Common myeloid progenitor, CD34-positive (primary cell): ENCODE data around the gene SPATS1.

Source experiments
- CTCF ChIA-PET: fragments of 350-600 bp; sonication (Branson Sonifier 250); formaldehyde crosslinking; loops from one replicate; lab custom pipeline; 2021; ENCODE audit warnings: antibody characterized with exemption; lab: Charles Lee
- POLR2A ChIA-PET: fragments of 350-600 bp; sonication (Branson Sonifier 250); formaldehyde crosslinking; loops from one replicate; lab custom pipeline; 2021; ENCODE audit warnings: antibody characterized with exemption; lab: Charles Lee
- DNase-seq, 3 donors: peaks; one replicate each; pipeline versions ENCODE4 v3.0.0 to v3.0.0-alpha.2; 2013
- H3K27ac ChIP-seq, 2 experiments: 1 replicate in 1 of 2; 2 replicates in 1 of 2; pipeline ENCODE4 v1.7.0; 2013; ENCODE audit warnings: inconsistent platforms in 2 of 2, low read length in 2 of 2, mild to moderate bottlenecking in 2 of 2, low read depth in 1 of 2, moderate library complexity in 1 of 2; ENCODE audit not compliant: severe bottlenecking in 2 of 2, insufficient read depth in 1 of 2, poor library complexity in 1 of 2
- H3K27me3 ChIP-seq, 5 experiments: replicated peaks in 2 of 5; 1 replicate in 3 of 5; 2 replicates in 2 of 5; pipeline versions ENCODE4 v1.6.1 to v1.7.0; 2013; ENCODE audit warnings: low read length in 4 of 5, mild to moderate bottlenecking in 2 of 5, moderate library complexity in 2 of 5, inconsistent platforms in 1 of 5; ENCODE audit not compliant: insufficient read depth in 5 of 5, control insufficient read depth in 4 of 5
- H3K36me3 ChIP-seq, 4 experiments: 1 replicate in 2 of 4; 2 replicates in 2 of 4; pipeline versions ENCODE4 v1.6.1 to v1.7.0; 2013; ENCODE audit warnings: low read length in 3 of 4, control low read depth in 1 of 4, mild to moderate bottlenecking in 1 of 4; ENCODE audit not compliant: control insufficient read depth in 4 of 4, insufficient read depth in 4 of 4
- H3K4me1 ChIP-seq, 4 experiments: 1 replicate in 3 of 4; 2 replicates in 1 of 4; pipeline versions ENCODE4 v1.6.1 to v1.7.1; 2013; ENCODE audit warnings: low read length in 3 of 4, mild to moderate bottlenecking in 3 of 4, control low read depth in 1 of 4, inconsistent platforms in 1 of 4, moderate library complexity in 1 of 4; ENCODE audit not compliant: control insufficient read depth in 4 of 4, insufficient read depth in 4 of 4; ENCODE audit errors: control extremely low read depth in 1 of 4
- H3K4me3 ChIP-seq, 7 experiments: 1 replicate in 4 of 7; 2 replicates in 3 of 7; pipeline versions ENCODE4 v1.5.1 to v1.7.0; 2013; ENCODE audit warnings: mild to moderate bottlenecking in 7 of 7, low read length in 6 of 7, moderate library complexity in 6 of 7, inconsistent platforms in 2 of 7, low read depth in 2 of 7, control low read depth in 1 of 7; ENCODE audit not compliant: insufficient read depth in 4 of 7, control insufficient read depth in 1 of 7; ENCODE audit errors: extremely low read depth in 1 of 7
- H3K9me3 ChIP-seq, 5 experiments: 1 replicate in 4 of 5; 2 replicates in 1 of 5; pipeline versions ENCODE4 v1.6.1 to v1.7.1; 2013; ENCODE audit warnings: low read length in 4 of 5, mild to moderate bottlenecking in 2 of 5, inconsistent platforms in 1 of 5, low read depth in 1 of 5, moderate library complexity in 1 of 5; ENCODE audit not compliant: control insufficient read depth in 4 of 5, insufficient read depth in 2 of 5; ENCODE audit errors: control extremely low read depth in 1 of 5
- WGBS: methylation state at CpG from one replicate; pipeline ENCODE4 v1.1.5; 2013; ENCODE audit not compliant: insufficient coverage; 5-methylcytosine and 5-hydroxymethylcytosine counted together

Gene SPATS1

GRCh38 chr6:44329858-44330257 is 12.6 kb upstream of the SPATS1 start:
- Histone ChIP-seq H3K4me3 (no peak overlapping the region), H3K36me3 (no peaks in the 10 kb centered on the region), H3K4me1 (peaks cover 0 to 7% (median under 1%) of the 10 kb centered on the region in 4 experiments), H3K27me3 (peaks cover 1 to 27% (median 9%) of the 10 kb centered on the region in 5 experiments), H3K9me3 (no peaks in the 10 kb centered on the region), H3K27ac (no peak overlapping the region)
- 75% methylated on average over 4 of the region's 5 CpGs for WGBS
- ChIA-PET CTCF (interaction anchor here (0.7 to 1.4 kb wide), 4 partner anchors 9 to 63 kb away, joined by 3 to 5 read pairs (median 4); no protein-coding TSS in a partner anchor), POLR2A (interaction anchor here (0.6 kb wide), 1 partner anchor 217 kb away, joined by 3 read pairs; no protein-coding TSS in a partner anchor)
- no peak for DNase-seq

- Histone ChIP-seq H3K36me3 (no peaks in the 10 kb centered on the region), H3K27ac (no peak overlapping the region), H3K4me3 (no peak overlapping the region), H3K4me1 (peaks cover 0 to 7% (median under 1%) of the 10 kb centered on the region in 4 experiments), H3K27me3 (peaks cover 2 to 24% (median 9%) of the 10 kb centered on the region in 5 experiments), H3K9me3 (no peaks in the 10 kb centered on the region)
- ChIA-PET POLR2A (no interaction called here), CTCF (interaction anchor here (0.8 to 4.9 kb wide), 5 partner anchors 9 to 65 kb away, joined by 3 to 23 read pairs (median 4); partner anchors contain the start of gene AARS2)
- DNase-seq = no peak
- WGBS = 86% methylated on average over 7 of the region's 7 CpGs
These were observed 9.9 kb upstream of the SPATS1 start for GRCh38 chr6:44332585-44332984.

- H3K36me3 ChIP-seq = no peaks in the 10 kb centered on the region
- H3K9me3 ChIP-seq = no peaks in the 10 kb centered on the region
- H3K4me1 ChIP-seq = peaks cover 0 to 7% (median under 1%) of the 10 kb centered on the region in 4 experiments
- peaks cover 2 to 18% (median 9%) of the 10 kb centered on the region in 5 experiments for H3K27me3 ChIP-seq
- no peak overlapping the region for H3K27ac ChIP-seq
- POLR2A ChIA-PET = no interaction called here
- 60% methylated on average over 9 of the region's 11 CpGs for WGBS
- CTCF ChIA-PET = interaction anchor here (0.6 to 7.1 kb wide), 10 partner anchors 8 to 667 kb away, joined by 3 to 44 read pairs (median 4); no protein-coding TSS in a partner anchor
- H3K4me3 ChIP-seq = no peak overlapping the region
- no peak for DNase-seq
These were observed 9.1 kb upstream of the SPATS1 start for GRCh38 chr6:44333273-44333919.

GRCh38 chr6:44333942-44334341 is 8.5 kb upstream of the SPATS1 start:
- no peaks in the 10 kb centered on the region for H3K9me3 ChIP-seq
- H3K27ac ChIP-seq = no peak overlapping the region
- no peak overlapping the region for H3K4me3 ChIP-seq
- peaks cover under 1 to 16% (median 9%) of the 10 kb centered on the region in 5 experiments for H3K27me3 ChIP-seq
- CTCF ChIA-PET = interaction anchor here (0.8 to 7.1 kb wide), 8 partner anchors 9 to 667 kb away, joined by 3 to 44 read pairs (median 4); no protein-coding TSS in a partner anchor
- no peaks in the 10 kb centered on the region for H3K36me3 ChIP-seq
- H3K4me1 ChIP-seq = peaks cover 0 to 7% (median under 1%) of the 10 kb centered on the region in 4 experiments
- POLR2A ChIA-PET = no interaction called here
- no peak for DNase-seq
- 100% methylated on average over 3 of the region's 5 CpGs for WGBS

GRCh38 chr6:44335631-44336030 is 6.8 kb upstream of the SPATS1 start:
- Histone ChIP-seq H3K36me3 (no peaks in the 10 kb centered on the region), H3K9me3 (no peaks in the 10 kb centered on the region), H3K27ac (no peak overlapping the region), H3K27me3 (peaks cover 0 to 9% (median under 1%) of the 10 kb centered on the region in 5 experiments), H3K4me1 (peaks cover 0 to 7% (median under 1%) of the 10 kb centered on the region in 4 experiments), H3K4me3 (no peak overlapping the region)
- ChIA-PET POLR2A (no interaction called here), CTCF (interaction anchor here (0.8 to 7.1 kb wide), 16 partner anchors 8 to 238 kb away, joined by 3 to 76 read pairs (median 4); partner anchors contain the start of genes AARS2 and NFKBIE)
- no CpG with 5 or more reads among the region's 1 CpG for WGBS
- DNase-seq = no peak

GRCh38 chr6:44338228-44339122 is 4.0 kb upstream of the SPATS1 start:
- CTCF ChIA-PET = interaction anchor here (0.7 to 7.1 kb wide), 22 partner anchors 8 to 260 kb away, joined by 3 to 76 read pairs (median 5); partner anchors contain the start of genes AARS2, NFKBIE and TMEM151B

More at GRCh38 chr6:44338228-44339122, 4.0 kb upstream of the SPATS1 start:
- no peaks in the 10 kb centered on the region for H3K36me3 ChIP-seq
- POLR2A ChIA-PET = interaction anchor here (0.5 to 0.6 kb wide), 2 partner anchors 120 to 1560 kb away, joined by 3 read pairs; no protein-coding TSS in a partner anchor
- no peaks in the 10 kb centered on the region for H3K9me3 ChIP-seq
- H3K4me3 ChIP-seq = no peak overlapping the region
- peaks cover 0 to 16% (median 11%) of the 10 kb centered on the region in 4 experiments for H3K4me1 ChIP-seq
- no peak overlapping the region for H3K27ac ChIP-seq
- peak; percentile 66 to 81 (median 74) for DNase-seq
- peaks cover 0 to 16% (median 13%) of the 10 kb centered on the region in 5 experiments for H3K27me3 ChIP-seq
- 4% methylated on average over 10 of the region's 11 CpGs for WGBS
